Activated gamma-delta T cell (primary cell): ENCODE results near the gene MAGOH.
"Not testable (repeated sequence)": the region's sequence is repeated elsewhere in the genome, so short reads cannot be mapped to it uniquely, and the experiment has no call there.

Experiments used
- DNase-seq: peaks from one replicate; lab custom pipeline; 2025; lab: John Stamatoyannopoulos, UW
- total RNA-seq, 2 donors: gene quantifications; one replicate each; lab custom pipeline; 2026; lab: John Stamatoyannopoulos, UW

Gene MAGOH
- 15.1 to 15.9 reads per million in 2 donors for total RNA-seq

- DNase-seq = peak; percentile 91
Observed at GRCh38 chr1:53238197-53239155, at the start of gene MAGOH. MAGOH (minus strand) TSS chr1:53238518; CDS start chr1:53238448, 70 bp downstream.

GRCh38 chr1:53286955-53287354 lies 48.6 kb upstream of the MAGOH start:
- no peak for DNase-seq

- no peak for DNase-seq
Observed at GRCh38 chr1:53285969-53286760, 47.8 kb upstream of the MAGOH start.

- no peak for DNase-seq
Observed at GRCh38 chr1:53285546-53285945, 47.2 kb upstream of the MAGOH start.

- DNase-seq = no peak
Observed at GRCh38 chr1:53284224-53285020, 46.1 kb upstream of the MAGOH start.

GRCh38 chr1:53283156-53283555 lies 44.8 kb upstream of the MAGOH start:
- DNase-seq = not testable (repeated sequence)

- DNase-seq = no peak
Observed at GRCh38 chr1:53281133-53281532, 42.8 kb upstream of the MAGOH start.

GRCh38 chr1:53280496-53280895 lies 42.2 kb upstream of the MAGOH start:
- no peak for DNase-seq

GRCh38 chr1:53279296-53280200 lies 41.2 kb upstream of the MAGOH start:
- no peak for DNase-seq

- no peak for DNase-seq
Observed at GRCh38 chr1:53278298-53278725, 40.0 kb upstream of the MAGOH start.

- no peak for DNase-seq
Observed at GRCh38 chr1:53277326-53277725, 39.0 kb upstream of the MAGOH start.

- DNase-seq = no peak
Observed at GRCh38 chr1:53276902-53277281, 38.6 kb upstream of the MAGOH start.

- no peak for DNase-seq
Observed at GRCh38 chr1:53276153-53276901, 38.0 kb upstream of the MAGOH start.

GRCh38 chr1:53275566-53275965 lies 37.2 kb upstream of the MAGOH start:
- DNase-seq = no peak

- DNase-seq = no peak
Observed at GRCh38 chr1:53274541-53275185, 36.3 kb upstream of the MAGOH start.

GRCh38 chr1:53274026-53274425 lies 35.7 kb upstream of the MAGOH start:
- no peak for DNase-seq

- DNase-seq = no peak
Observed at GRCh38 chr1:53273526-53273925, 35.2 kb upstream of the MAGOH start.

GRCh38 chr1:53272349-53272748 lies 34.0 kb upstream of the MAGOH start:
- no peak for DNase-seq

GRCh38 chr1:53271446-53272090 lies 33.2 kb upstream of the MAGOH start:
- no peak for DNase-seq
